ENCODE results near the gene SPOP. TPM values are rescaled to one million over a fixed set of nuclear protein-coding genes. Genes with fewer than 3 reads are reported as not detected.
"Not testable (repeated sequence)": the region's sequence is repeated elsewhere in the genome, so short reads cannot be mapped to it uniquely, and the experiment has no call there.

The SPOP gene
- total and polyA plus RNA-seq, 8 donors = 14.2 to 42.3 (median 30.8) TPM

DNA sequence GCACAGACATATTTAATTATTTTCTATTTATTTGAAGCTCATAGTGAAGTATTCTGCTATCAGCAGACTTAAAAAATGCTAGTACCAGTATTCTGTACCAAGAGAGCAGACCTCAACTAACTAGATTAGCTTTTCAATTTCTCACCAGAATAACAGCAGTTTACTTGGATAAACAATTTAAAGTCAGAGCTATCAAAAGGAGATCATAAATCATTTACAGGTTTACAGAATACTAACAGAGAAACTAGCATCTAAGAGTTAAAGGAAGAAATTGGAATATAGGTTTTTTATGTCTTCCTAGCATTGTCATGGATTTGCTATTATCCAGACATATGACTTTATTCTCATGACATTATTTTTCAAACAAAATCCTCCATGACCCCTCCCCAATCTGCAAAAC is 3.4 kb downstream of the SPOP start:
- H3K36me3 ChIP-seq = no peaks in the 10 kb centered on the region
- no peak for DNase-seq
- H3K27ac ChIP-seq = no peak overlapping the region
- H3K4me1 ChIP-seq = peaks cover 27 to 39% (median 37%) of the 10 kb centered on the region in 3 donors
- H3K27me3 ChIP-seq = no peaks in the 10 kb centered on the region
- intact Hi-C loops (cut with DNase I) = no loop called here
- TF ChIP-seq, protein P1, sequence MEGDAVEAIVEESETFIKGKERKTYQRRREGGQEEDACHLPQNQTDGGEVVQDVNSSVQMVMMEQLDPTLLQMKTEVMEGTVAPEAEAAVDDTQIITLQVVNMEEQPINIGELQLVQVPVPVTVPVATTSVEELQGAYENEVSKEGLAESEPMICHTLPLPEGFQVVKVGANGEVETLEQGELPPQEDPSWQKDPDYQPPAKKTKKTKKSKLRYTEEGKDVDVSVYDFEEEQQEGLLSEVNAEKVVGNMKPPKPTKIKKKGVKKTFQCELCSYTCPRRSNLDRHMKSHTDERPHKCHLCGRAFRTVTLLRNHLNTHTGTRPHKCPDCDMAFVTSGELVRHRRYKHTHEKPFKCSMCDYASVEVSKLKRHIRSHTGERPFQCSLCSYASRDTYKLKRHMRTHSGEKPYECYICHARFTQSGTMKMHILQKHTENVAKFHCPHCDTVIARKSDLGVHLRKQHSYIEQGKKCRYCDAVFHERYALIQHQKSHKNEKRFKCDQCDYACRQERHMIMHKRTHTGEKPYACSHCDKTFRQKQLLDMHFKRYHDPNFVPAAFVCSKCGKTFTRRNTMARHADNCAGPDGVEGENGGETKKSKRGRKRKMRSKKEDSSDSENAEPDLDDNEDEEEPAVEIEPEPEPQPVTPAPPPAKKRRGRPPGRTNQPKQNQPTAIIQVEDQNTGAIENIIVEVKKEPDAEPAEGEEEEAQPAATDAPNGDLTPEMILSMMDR (IDR thresholded peaks at IDR 0.05) = no peak
- no peaks in the 10 kb centered on the region for H3K9me3 ChIP-seq
- FAIRE-seq = no peak
- H3K4me3 ChIP-seq = no peak overlapping the region
- no peak for ATAC-seq

DNA sequence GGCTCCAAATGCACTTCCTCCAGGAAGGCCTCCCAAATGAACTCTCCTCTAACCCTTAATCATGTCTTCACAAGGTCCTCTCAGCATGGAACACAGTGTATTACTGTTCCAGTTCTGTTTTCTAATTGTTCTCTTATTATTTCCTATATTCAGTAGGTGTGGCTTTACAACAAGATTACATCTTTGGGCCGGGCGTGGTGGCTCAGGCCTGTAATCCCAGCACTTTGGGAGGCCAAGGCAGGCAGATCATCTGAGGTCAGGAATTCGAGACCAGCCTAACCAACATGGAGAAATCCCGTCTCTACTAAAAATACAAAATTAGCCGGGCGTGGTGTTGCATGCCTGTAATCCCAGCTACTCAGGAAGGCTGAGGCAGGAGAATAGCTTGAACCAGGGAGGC is 4.2 kb downstream of the SPOP start:
- ATAC-seq; FAIRE-seq; H3K9me3 ChIP-seq; H3K36me3 ChIP-seq; H3K4me3 ChIP-seq; DNase-seq; intact Hi-C loops (cut with DNase I); H3K27ac ChIP-seq; H3K27me3 ChIP-seq: not testable (repeated sequence)
- peaks cover 27 to 39% (median 37%) of the 10 kb centered on the region in 3 donors for H3K4me1 ChIP-seq
- 89 to 91% methylated on average over 6 of the region's 6 CpGs for WGBS, 2 donors

DNA sequence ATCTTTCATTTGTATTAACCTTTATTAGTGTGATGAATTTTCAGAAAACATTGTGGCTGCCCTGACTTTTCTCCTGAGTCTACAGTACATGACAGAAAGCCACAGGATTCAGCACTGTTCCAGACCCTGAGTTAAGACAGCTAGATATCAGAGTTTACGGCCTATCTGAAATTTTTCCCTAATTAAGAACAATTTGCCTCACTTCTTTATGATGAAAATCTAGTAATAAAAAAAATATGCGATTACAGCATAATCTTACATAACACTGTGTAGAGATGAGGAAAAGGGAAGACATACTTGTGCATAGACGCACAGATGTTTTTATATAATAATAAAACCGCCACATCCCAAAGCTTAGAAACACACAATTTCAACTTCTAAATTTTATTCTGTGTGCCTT is 7.3 kb downstream of the SPOP start:
- WGBS, 2 donors = 69 to 75% methylated on average over 4 of the region's 4 CpGs
- TF ChIP-seq, protein P1 (IDR thresholded peaks at IDR 0.05) = no peak
- H3K4me1 ChIP-seq = peaks cover 18 to 28% (median 24%) of the 10 kb centered on the region in 3 donors
- ATAC-seq (peak in 1 of 4 donors; percentile 24), DNase-seq (no peak), FAIRE-seq (no peak)
- H3K9me3 ChIP-seq = no peaks in the 10 kb centered on the region
- H3K4me3 ChIP-seq = no peak overlapping the region
- no peaks in the 10 kb centered on the region for H3K36me3 ChIP-seq
- no peaks in the 10 kb centered on the region for H3K27me3 ChIP-seq
- no peak overlapping the region for H3K27ac ChIP-seq
- intact Hi-C loops (cut with DNase I) = no loop called here

DNA sequence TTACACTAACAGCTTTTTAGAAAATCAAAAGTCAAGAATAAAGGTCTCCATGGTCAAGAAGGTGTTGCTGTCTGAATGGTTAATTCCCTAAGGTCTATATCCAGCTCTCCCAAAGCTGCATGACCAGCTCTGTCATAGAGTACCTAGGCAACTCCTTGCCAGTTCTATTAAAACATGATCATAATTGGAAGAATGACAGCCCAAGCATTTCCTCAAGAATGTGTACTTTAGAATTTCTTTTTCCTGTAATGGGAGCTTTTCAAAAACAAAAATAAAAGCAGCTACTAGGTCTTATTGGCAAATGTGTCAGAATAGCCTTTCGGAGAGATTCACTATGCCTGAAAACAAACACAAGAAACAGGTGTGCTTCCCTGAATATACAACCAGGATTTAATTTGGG is 7.9 kb downstream of the SPOP start:
- ATAC-seq = peak in 2 of 4 donors; percentile 26 to 64
- TF ChIP-seq, protein P1 (IDR thresholded peaks at IDR 0.05) = no peak
- intact Hi-C loops (cut with DNase I) = no loop called here

DNA sequence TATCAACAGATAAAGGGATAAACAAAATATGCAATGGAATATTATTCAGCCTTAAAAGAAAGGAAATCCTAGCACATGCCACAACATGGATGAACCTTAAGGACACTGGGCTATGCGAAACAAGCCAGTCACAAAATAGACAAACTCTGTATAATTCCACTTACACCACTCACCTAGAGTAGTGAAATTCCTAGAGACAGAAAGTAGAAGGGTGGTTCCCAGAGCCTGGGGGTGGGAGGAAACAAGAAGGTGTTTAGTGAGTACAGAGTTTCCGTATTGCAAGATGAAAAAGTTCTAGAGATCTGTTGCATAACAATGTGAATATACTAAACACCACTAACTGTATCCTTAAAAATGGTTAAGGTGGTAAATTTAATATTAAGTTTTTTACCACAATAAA is 10.0 kb downstream of the SPOP start:
- no peak for ATAC-seq
- DNase-seq = no peak
- Histone ChIP-seq H3K36me3 (no peaks in the 10 kb centered on the region), H3K9me3 (no peaks in the 10 kb centered on the region), H3K27me3 (no peaks in the 10 kb centered on the region), H3K27ac (no peak overlapping the region), H3K4me1 (peaks cover 0 to 21% (median 15%) of the 10 kb centered on the region in 3 donors), H3K4me3 (no peak overlapping the region)
- WGBS, 2 donors = 87 to 94% methylated on average over 2 of the region's 2 CpGs
- intact Hi-C loops (cut with DNase I) = no loop called here
- TF ChIP-seq, protein P1 (IDR thresholded peaks at IDR 0.05) = no peak
- no peak for FAIRE-seq

More for the DNA sequence above, 7.9 kb downstream of the SPOP start:
- Histone ChIP-seq H3K4me1 (peaks cover 12 to 21% (median 19%) of the 10 kb centered on the region in 3 donors), H3K4me3 (no peak overlapping the region), H3K36me3 (no peaks in the 10 kb centered on the region), H3K27me3 (no peaks in the 10 kb centered on the region), H3K27ac (no peak overlapping the region), H3K9me3 (no peaks in the 10 kb centered on the region)
- 26 to 35% methylated on average over 1 of the region's 1 CpG for WGBS, 2 donors
- DNase-seq (no peak), FAIRE-seq (no peak)
